Thoracic aorta (tissue), 2 donors: ENCODE results near the gene ACVR2A. TPM values are rescaled to one million over a fixed set of nuclear protein-coding genes. Genes with fewer than 3 reads are reported as not detected.

Experiments used
- ATAC-seq: fragments of 150-250 bp; one replicate; pipeline ENCODE4 v1.8.0; 2017; ENCODE audit warnings: low read depth; ENCODE audit not compliant: insufficient number of reproducible peaks, low FRiP score
- DNase-seq: peaks from one replicate; pipeline ENCODE4 v3.0.0-alpha.2; 2020; ENCODE audit warnings: low spot score
- H3K27ac ChIP-seq, 2 donors: fragments of 200-600 bp; sonication (generic); 1 replicate in 1 of 2; 2 replicates in 1 of 2; pipeline ENCODE4 v1.5.1; 2016; ENCODE audit warnings: mild to moderate bottlenecking in 2 of 2, moderate library complexity in 2 of 2
- H3K27me3 ChIP-seq: fragments of 200-600 bp; sonication (generic); replicated peaks from 2 replicates; pipeline ENCODE4 v1.6.0; 2016; ENCODE audit warnings: mild to moderate bottlenecking; ENCODE audit not compliant: insufficient read depth
- H3K36me3 ChIP-seq: fragments of 200-600 bp; sonication (generic); one replicate; pipeline ENCODE4 v1.5.1; 2016
- H3K4me1 ChIP-seq, 2 donors: fragments of 200-600 bp; sonication (generic); 1 replicate in 1 of 2; 2 replicates in 1 of 2; pipeline versions ENCODE4 v1.5.1 to v1.6.0; 2016; ENCODE audit warnings: low read depth in 2 of 2, mild to moderate bottlenecking in 1 of 2; ENCODE audit not compliant: control insufficient read depth in 1 of 2
- H3K4me3 ChIP-seq: fragments of 200-600 bp; sonication (generic); 2 replicates; pipeline ENCODE4 v1.5.1; 2016; ENCODE audit warnings: mild to moderate bottlenecking
- H3K9me3 ChIP-seq: fragments of 200-600 bp; sonication (generic); 2 replicates; pipeline ENCODE4 v1.5.1; 2016
- CTCF ChIP-seq: fragments of 200-600 bp; sonication (generic); IDR thresholded peaks from one replicate; pipeline ENCODE4 v1.5.1; 2019; ENCODE audit warnings: antibody characterized with exemption
- total RNA-seq, 2 donors: library from RNA; depleted of rRNA; stranded (reverse); fragments of >200 nt; gene quantifications; one replicate each; pipeline versions ENCODE4 v1.1.0 to v1.2.3, GENCODE V29; 2016

Gene ACVR2A
- total RNA-seq, 2 donors from 2014 or later = 8.1 to 23.0 TPM

GRCh38 chr2:147909178-147909577 lies 64.3 kb downstream of the ACVR2A start:
- no peaks in the 10 kb centered on the region for H3K27me3 ChIP-seq
- ATAC-seq (no peak), DNase-seq (no peak)
- H3K27ac ChIP-seq = no peak overlapping the region
- no peak for TF ChIP-seq CTCF
- H3K4me1 ChIP-seq = peaks cover 0 to 4% of the 10 kb centered on the region in 2 donors
- no peaks in the 10 kb centered on the region for H3K36me3 ChIP-seq
- no peak overlapping the region for H3K4me3 ChIP-seq
- no peaks in the 10 kb centered on the region for H3K9me3 ChIP-seq

- H3K9me3 ChIP-seq = no peaks in the 10 kb centered on the region
- H3K27ac ChIP-seq = no peak overlapping the region
- DNase-seq (no peak), ATAC-seq (no peak)
- H3K36me3 ChIP-seq = peaks cover under 1% of the 10 kb centered on the region
- H3K4me3 ChIP-seq = no peak overlapping the region
- H3K4me1 ChIP-seq = peaks cover 0 to 5% of the 10 kb centered on the region in 2 donors
- no peaks in the 10 kb centered on the region for H3K27me3 ChIP-seq
- peak; percentile 73 for TF ChIP-seq CTCF
Observed at GRCh38 chr2:147910990-147911473, 66.2 kb downstream of the ACVR2A start.

GRCh38 chr2:147913701-147914480 lies 69.1 kb downstream of the ACVR2A start:
- ATAC-seq (no peak), DNase-seq (no peak)
- H3K4me1 ChIP-seq = peaks cover 0 to 5% of the 10 kb centered on the region in 2 donors
- TF ChIP-seq CTCF = no peak
- no peak overlapping the region for H3K27ac ChIP-seq
- peaks cover 5% of the 10 kb centered on the region for H3K36me3 ChIP-seq
- no peaks in the 10 kb centered on the region for H3K9me3 ChIP-seq
- no peak overlapping the region for H3K4me3 ChIP-seq
- H3K27me3 ChIP-seq = no peaks in the 10 kb centered on the region

GRCh38 chr2:147916067-147916466 lies 71.2 kb downstream of the ACVR2A start:
- H3K4me1 ChIP-seq = peaks cover 0 to 5% of the 10 kb centered on the region in 2 donors

More at GRCh38 chr2:147916067-147916466, 71.2 kb downstream of the ACVR2A start:
- H3K27me3 ChIP-seq = no peaks in the 10 kb centered on the region
- ATAC-seq (no peak), DNase-seq (no peak)
- H3K4me3 ChIP-seq = no peak overlapping the region
- no peak for TF ChIP-seq CTCF
- H3K27ac ChIP-seq = no peak overlapping the region
- peaks cover 12% of the 10 kb centered on the region for H3K36me3 ChIP-seq
- no peaks in the 10 kb centered on the region for H3K9me3 ChIP-seq
